GM12874 (cell line): ENCODE results near the gene SLC38A4.

ENCODE experiments used
- CTCF ChIP-seq: IDR thresholded peaks from 2 replicates; pipeline ENCODE4 v1.5.1; 2011; ENCODE audit warnings: low read depth, mild to moderate bottlenecking, control low read depth, low read length, moderate library complexity; ENCODE audit not compliant: insufficient read depth

The SLC38A4 gene

GRCh38 chr12:46786774-46787173 lies 39.0 kb downstream of the SLC38A4 start:
- no peak for TF ChIP-seq CTCF

GRCh38 chr12:46785382-46785781 lies 40.4 kb downstream of the SLC38A4 start:
- no peak for TF ChIP-seq CTCF

- no peak for TF ChIP-seq CTCF
These were observed 41.9 kb downstream of the SLC38A4 start for GRCh38 chr12:46783871-46784270.

GRCh38 chr12:46779879-46780278 lies 45.9 kb downstream of the SLC38A4 start:
- no peak for TF ChIP-seq CTCF

- TF ChIP-seq CTCF = no peak
These were observed 46.7 kb downstream of the SLC38A4 start for GRCh38 chr12:46779063-46779462.

GRCh38 chr12:46778415-46778814 lies 47.4 kb downstream of the SLC38A4 start:
- no peak for TF ChIP-seq CTCF

GRCh38 chr12:46777587-46777986 lies 48.2 kb downstream of the SLC38A4 start:
- TF ChIP-seq CTCF = no peak

GRCh38 chr12:46775796-46776195 lies 50.0 kb downstream of the SLC38A4 start:
- no peak for TF ChIP-seq CTCF
